ENCODE measurements around the gene LEKR1. TPM values are rescaled to one million over a fixed set of nuclear protein-coding genes. Genes with fewer than 3 reads are reported as not detected.
A peak's percentile ranks its signal among the peaks of the same experiment; 100 is the strongest.

The LEKR1 gene
- total and polyA plus RNA-seq, 9 of the 15 experiments (the other 6 are each of a cell fraction or from before 2014, with no cell fraction given), result 0.76 to 1.8 (median 1.2) TPM

DNA sequence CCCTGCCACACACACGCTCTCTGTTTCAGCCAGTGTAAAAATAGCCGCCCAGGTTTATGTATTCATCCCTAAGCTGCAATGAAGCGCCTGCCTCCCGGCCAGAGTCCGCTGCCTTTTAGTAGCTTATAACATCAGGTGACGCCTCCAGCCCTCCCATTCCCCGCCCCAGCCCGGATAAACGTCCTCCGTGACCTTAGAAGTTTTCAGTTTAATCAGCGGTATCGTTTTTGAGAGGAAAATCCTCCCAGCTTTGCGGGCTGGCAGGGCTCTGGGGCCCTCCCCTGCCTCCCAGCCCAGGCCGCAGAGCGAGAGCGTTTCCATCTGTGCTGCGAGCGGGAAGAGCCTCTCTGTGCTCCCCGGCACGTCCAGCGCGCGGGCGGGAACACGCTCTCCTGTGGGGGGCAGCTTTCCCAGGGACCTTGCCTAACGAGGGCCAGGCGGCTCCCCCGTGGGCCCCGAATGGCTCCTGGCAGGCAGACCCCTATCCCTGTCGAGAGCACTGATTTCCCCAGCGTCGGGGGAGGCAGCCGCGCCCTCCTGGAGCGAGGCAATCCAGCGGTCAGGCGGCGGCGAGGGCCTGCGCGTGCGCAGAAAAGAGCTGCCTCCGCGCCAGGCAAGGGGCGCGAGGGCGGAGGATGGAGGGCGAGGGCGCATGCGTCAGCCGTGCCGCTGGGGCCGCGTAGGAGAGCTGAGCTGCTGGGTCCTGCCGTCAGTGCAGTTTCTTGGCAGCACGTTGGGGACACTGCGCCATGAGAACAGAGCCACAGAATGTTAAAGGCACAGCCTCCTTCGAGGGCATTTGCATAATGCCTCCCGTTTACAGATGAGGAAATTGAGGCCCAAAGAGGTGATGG is 262.7 kb downstream of the LEKR1 start (continued):
- TF ChIP-seq, protein P1, sequence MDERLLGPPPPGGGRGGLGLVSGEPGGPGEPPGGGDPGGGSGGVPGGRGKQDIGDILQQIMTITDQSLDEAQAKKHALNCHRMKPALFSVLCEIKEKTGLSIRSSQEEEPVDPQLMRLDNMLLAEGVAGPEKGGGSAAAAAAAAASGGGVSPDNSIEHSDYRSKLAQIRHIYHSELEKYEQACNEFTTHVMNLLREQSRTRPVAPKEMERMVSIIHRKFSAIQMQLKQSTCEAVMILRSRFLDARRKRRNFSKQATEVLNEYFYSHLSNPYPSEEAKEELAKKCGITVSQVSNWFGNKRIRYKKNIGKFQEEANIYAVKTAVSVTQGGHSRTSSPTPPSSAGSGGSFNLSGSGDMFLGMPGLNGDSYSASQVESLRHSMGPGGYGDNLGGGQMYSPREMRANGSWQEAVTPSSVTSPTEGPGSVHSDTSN (CRISPR knock-in tag; IDR thresholded peaks at IDR 0.05; ENCODE audit: low read depth), result no peak
- TF ChIP-seq, protein P1 (tag; conservative IDR thresholded peaks at IDR 0.05; ENCODE audit: low read depth), result no peak
- TF ChIP-seq ZKSCAN3 (CRISPR knock-in tag; IDR thresholded peaks at IDR 0.05) (no peak), ZNF408 (CRISPR knock-in tag; IDR thresholded peaks at IDR 0.05; ENCODE audit: low read depth) (no peak), ZNF431 (CRISPR knock-in tag; IDR thresholded peaks at IDR 0.05) (peak; percentile 82), POLR3A (IDR thresholded peaks at IDR 0.05; ENCODE audit: borderline replicate concordance, extremely low read depth, insufficient read depth, insufficient read length) (no peak), ATF7 (IDR thresholded peaks at IDR 0.05) (peak; percentile 55), ZNF717 (CRISPR knock-in tag; IDR thresholded peaks at IDR 0.05) (no peak), KDM2B (CRISPR knock-in tag; IDR thresholded peaks at IDR 0.05) (no peak; the same call in 1 of the 2 replicates), CHCHD3 (CRISPR knock-in tag; IDR thresholded peaks at IDR 0.05) (no peak), TCFL5 (CRISPR knock-in tag; conservative IDR thresholded peaks at IDR 0.05) (no peak), RFX7 (CRISPR knock-in tag; IDR thresholded peaks at IDR 0.05) (no peak), PPARD (CRISPR knock-in tag; IDR thresholded peaks at IDR 0.05) (no peak), NONO (IDR thresholded peaks at IDR 0.05; ENCODE audit: low read depth in 2 of 2, low read length in 1 of 2) (peak in 1 of 2 experiments; percentile 42; a peak in 1 of 4 replicates), ZNF696 (CRISPR knock-in tag; conservative IDR thresholded peaks at IDR 0.05) (no peak), KLF16 (IDR thresholded peaks at IDR 0.05) (no peak), MCM3 (IDR thresholded peaks at IDR 0.05) (no peak), TBL1XR1 (IDR thresholded peaks at IDR 0.05; ENCODE audit: low read length in 2 of 2) (peak; percentile 26 to 36; a peak in 2 of 4 replicates), GABPA (tag; conservative IDR thresholded peaks at IDR 0.05; ENCODE audit: low read depth) (peak; percentile 27; the same call in 1 of the 2 replicates), NR2F6 (CRISPR knock-in tag; IDR thresholded peaks at IDR 0.05) (no peak), ZNF347 (CRISPR knock-in tag; IDR thresholded peaks at IDR 0.05; ENCODE audit: low read depth) (no peak), CEBPB (tag; IDR thresholded peaks at IDR 0.05) (no peak), MAFG (tag; conservative IDR thresholded peaks at IDR 0.05) (no peak), SIN3B (IDR thresholded peaks at IDR 0.05; ENCODE audit: low read depth) (no peak), SRSF3 (IDR thresholded peaks at IDR 0.05; ENCODE audit: insufficient read depth, low read length) (no peak), ZNF699 (CRISPR knock-in tag; IDR thresholded peaks at IDR 0.05; ENCODE audit: insufficient replicate concordance) (no peak)
- TF ChIP-seq, protein P2, sequence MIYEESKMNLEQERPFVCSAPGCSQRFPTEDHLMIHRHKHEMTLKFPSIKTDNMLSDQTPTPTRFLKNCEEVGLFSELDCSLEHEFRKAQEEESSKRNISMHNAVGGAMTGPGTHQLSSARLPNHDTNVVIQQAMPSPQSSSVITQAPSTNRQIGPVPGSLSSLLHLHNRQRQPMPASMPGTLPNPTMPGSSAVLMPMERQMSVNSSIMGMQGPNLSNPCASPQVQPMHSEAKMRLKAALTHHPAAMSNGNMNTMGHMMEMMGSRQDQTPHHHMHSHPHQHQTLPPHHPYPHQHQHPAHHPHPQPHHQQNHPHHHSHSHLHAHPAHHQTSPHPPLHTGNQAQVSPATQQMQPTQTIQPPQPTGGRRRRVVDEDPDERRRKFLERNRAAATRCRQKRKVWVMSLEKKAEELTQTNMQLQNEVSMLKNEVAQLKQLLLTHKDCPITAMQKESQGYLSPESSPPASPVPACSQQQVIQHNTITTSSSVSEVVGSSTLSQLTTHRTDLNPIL (CRISPR knock-in tag; IDR thresholded peaks at IDR 0.05), result no peak

All from K562 (cell line).